Spinal cord (tissue), 10 donors: ENCODE results near the gene ZNF41. TPM values are rescaled to one million over a fixed set of nuclear protein-coding genes. Genes with fewer than 3 reads are reported as not detected.

ENCODE experiments used
- DNase-seq, 6 donors: peaks; one replicate each; pipeline versions ENCODE4 v3.0.0 to v3.0.0-alpha.2; 2013 to 2015; ENCODE audit warnings: low spot score in 6 of 6, low read depth in 4 of 6
- H3K27ac ChIP-seq: one replicate; pipeline ENCODE4 v1.5.1; 2013; ENCODE audit warnings: low read depth, low read length, control low read depth
- H3K27me3 ChIP-seq: one replicate; pipeline ENCODE4 v1.6.1; 2013; ENCODE audit warnings: low read length; ENCODE audit not compliant: control insufficient read depth, insufficient read depth
- H3K36me3 ChIP-seq: one replicate; pipeline ENCODE4 v1.6.1; 2013; ENCODE audit warnings: low read length; ENCODE audit not compliant: control insufficient read depth, insufficient read depth
- H3K4me1 ChIP-seq: one replicate; pipeline ENCODE4 v1.6.1; 2013; ENCODE audit warnings: low read length; ENCODE audit not compliant: control insufficient read depth, insufficient read depth
- H3K4me3 ChIP-seq: one replicate; pipeline ENCODE4 v1.5.1; 2013; ENCODE audit warnings: low read depth, low read length, control low read depth
- H3K9me3 ChIP-seq: one replicate; pipeline ENCODE4 v1.6.1; 2013; ENCODE audit warnings: low read length; ENCODE audit not compliant: control insufficient read depth, insufficient read depth
- WGBS: methylation state at CpG from one replicate; pipeline ENCODE4 v1.1.5; 2013; ENCODE audit warnings: missing lambda C conversion rate; ENCODE audit not compliant: insufficient coverage; 5-methylcytosine and 5-hydroxymethylcytosine counted together
- polyA plus RNA-seq, 2 donors: library from polyadenylated mRNA; unstranded; fragments of 120-200 nt; gene quantifications; one replicate each; pipeline ENCODE4 v1.2.1, GENCODE V29; 2013; ENCODE audit not compliant: insufficient read length in 2 of 2
- total RNA-seq, 2 donors: library from RNA; depleted of rRNA in 1 of 2; stranded (reverse); fragments of 120-200 nt in 1 of 2; fragments of >200 nt in 1 of 2; gene quantifications; one replicate each; pipeline versions ENCODE4 v1.2.3 to v1.2.4, GENCODE V29; 2013 to 2014
- donor health status: healthy.

ZNF41 gene
- total and polyA plus RNA-seq, 4 donors: 10.1 to 14.2 (median 11.7) TPM

DNA sequence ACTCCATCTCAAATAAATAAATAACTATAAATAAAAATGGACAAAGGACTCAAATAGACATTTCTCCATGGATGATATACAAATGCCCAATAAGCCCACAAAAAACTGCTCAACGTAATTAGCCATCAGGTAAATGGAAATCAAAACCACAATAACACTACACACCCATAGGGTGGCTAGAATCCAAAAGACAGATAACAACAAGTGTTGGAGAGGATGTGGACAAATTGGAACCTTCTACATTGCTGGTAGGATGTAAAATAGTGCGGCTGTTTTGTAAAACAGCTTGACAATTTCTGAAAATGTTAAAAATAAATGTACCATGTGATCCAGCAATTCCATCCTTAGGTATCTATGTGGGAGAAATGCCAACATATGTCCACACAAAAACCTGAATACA, 60.6 kb downstream of the ZNF41 start:
- H3K27me3 ChIP-seq: no peaks in the 10 kb centered on the region
- DNase-seq: no peak
- no CpG with 5 or more reads among the region's 2 CpGs for WGBS

DNA sequence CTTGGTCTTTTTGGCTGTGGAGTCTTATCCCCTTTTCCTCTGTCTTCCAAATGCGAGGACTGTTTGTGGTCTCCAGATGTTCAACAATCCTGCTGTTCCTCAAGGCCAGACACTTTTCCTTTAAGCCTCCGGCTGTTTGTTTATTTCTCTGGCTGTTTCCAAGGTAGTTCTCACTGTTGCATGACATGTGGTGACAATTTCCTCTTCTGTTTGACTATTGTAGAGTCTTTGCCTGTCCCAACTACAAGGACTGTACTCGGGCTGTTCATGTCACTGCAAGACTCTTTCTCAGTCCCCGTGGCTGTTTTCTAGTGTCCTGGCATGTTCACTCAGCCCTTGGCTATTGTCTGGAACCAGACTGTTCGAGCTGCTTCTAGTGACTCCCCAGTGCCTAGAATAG, 62.1 kb downstream of the ZNF41 start:
- Histone ChIP-seq H3K4me3 (no peak overlapping the region), H3K27me3 (no peaks in the 10 kb centered on the region), H3K36me3 (no peaks in the 10 kb centered on the region), H3K9me3 (no peaks in the 10 kb centered on the region), H3K4me1 (no peaks in the 10 kb centered on the region), H3K27ac (no peak overlapping the region)
- no peak for DNase-seq
- 64% methylated on average over 3 of the region's 5 CpGs for WGBS

More for the DNA sequence above, 60.6 kb downstream of the ZNF41 start:
- Histone ChIP-seq H3K4me1 (no peaks in the 10 kb centered on the region), H3K9me3 (no peaks in the 10 kb centered on the region), H3K36me3 (no peaks in the 10 kb centered on the region), H3K27ac (no peak overlapping the region), H3K4me3 (no peak overlapping the region)

DNA sequence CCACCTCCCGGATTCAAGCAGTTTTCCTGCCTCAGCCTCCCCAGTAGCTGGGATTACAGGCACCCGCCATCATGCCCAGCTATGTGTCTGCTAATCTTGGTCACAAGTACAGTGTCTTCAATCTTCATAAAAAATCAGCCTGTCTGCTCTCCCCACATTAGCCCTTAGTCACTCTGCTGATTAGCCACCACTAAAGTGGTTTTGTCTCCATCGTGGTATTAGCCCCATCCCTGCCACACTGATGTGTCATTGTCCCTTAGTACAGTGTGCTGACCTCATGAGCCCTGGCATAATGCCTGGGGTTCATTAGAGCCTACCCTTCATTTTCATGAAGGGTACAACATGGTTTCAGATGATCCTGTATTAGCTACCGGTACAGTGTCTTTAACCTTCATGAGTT, 62.8 kb downstream of the ZNF41 start:
- Histone ChIP-seq H3K27ac (no peak overlapping the region), H3K4me3 (no peak overlapping the region), H3K9me3 (no peaks in the 10 kb centered on the region), H3K27me3 (no peaks in the 10 kb centered on the region), H3K36me3 (no peaks in the 10 kb centered on the region), H3K4me1 (no peaks in the 10 kb centered on the region)
- 82% methylated on average over 4 of the region's 4 CpGs for WGBS
- no peak for DNase-seq

DNA sequence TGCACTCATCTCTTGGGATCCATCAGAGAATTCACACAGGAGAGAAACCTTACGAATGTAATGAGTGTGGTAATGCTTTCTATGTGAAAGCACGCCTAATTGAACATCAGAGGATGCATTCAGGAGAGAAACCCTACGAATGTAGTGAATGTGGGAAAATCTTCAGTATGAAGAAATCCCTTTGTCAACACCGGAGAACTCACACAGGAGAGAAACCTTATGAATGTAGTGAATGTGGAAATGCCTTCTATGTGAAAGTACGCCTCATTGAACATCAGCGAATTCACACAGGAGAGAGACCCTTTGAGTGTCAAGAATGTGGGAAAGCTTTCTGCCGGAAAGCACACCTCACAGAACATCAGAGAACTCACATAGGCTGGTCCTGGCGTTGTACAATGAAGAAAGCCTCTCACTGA, 69.8 kb downstream of the ZNF41 start:
- no peak for DNase-seq
- Histone ChIP-seq H3K9me3 (peaks cover 8% of the 10 kb centered on the region), H3K27me3 (no peaks in the 10 kb centered on the region), H3K4me1 (no peaks in the 10 kb centered on the region), H3K4me3 (no peak overlapping the region), H3K27ac (no peak overlapping the region), H3K36me3 (no peaks in the 10 kb centered on the region)
- WGBS: 79% methylated on average over 8 of the region's 8 CpGs

Other genes starting within 250 kb of the ZNF41 start
- 1 to 10 TPM; 1.5 to 4.6 TPM for gene ZNF157, start 112.6 kb downstream of the ZNF41 start, total RNA-seq
- 1 to 10 TPM; 2.6 to 3.1 TPM for gene ZNF157, start 112.6 kb downstream of the ZNF41 start, polyA plus RNA-seq
- 10 to 100 TPM; 12.7 to 33.2 TPM for gene ARAF, start 78.0 kb upstream of the ZNF41 start, total RNA-seq
- 10 to 100 TPM; 44.5 to 45.2 TPM for gene ARAF, start 78.0 kb upstream of the ZNF41 start, polyA plus RNA-seq
- 100 to 1,000 TPM in 1 of 2 donors, 10 to 100 TPM in 1; 38.1 to 198 TPM for gene TIMP1, start 99.2 kb upstream of the ZNF41 start, total RNA-seq
- 100 to 1,000 TPM in 1 of 2 donors, 10 to 100 TPM in 1; 59.4 to 112 TPM for gene TIMP1, start 99.2 kb upstream of the ZNF41 start, polyA plus RNA-seq
- gene SYN1, start 136.6 kb upstream of the ZNF41 start, total RNA-seq: 10 to 100 TPM; 10.1 to 37.2 TPM
- gene SYN1, start 136.6 kb upstream of the ZNF41 start, polyA plus RNA-seq: 100 to 1,000 TPM; 182 to 222 TPM
- gene CFP, start 146.7 kb upstream of the ZNF41 start, total RNA-seq: 1 to 10 TPM; 2.9 to 3.9 TPM
- gene CFP, start 146.7 kb upstream of the ZNF41 start, polyA plus RNA-seq: 1 to 10 TPM; 3.4 to 6.2 TPM
- gene ELK1, start 167.3 kb upstream of the ZNF41 start, total RNA-seq: 10 to 100 TPM in 1 of 2 donors, 1 to 10 TPM in 1; 9.7 to 23.1 TPM
- gene ELK1, start 167.3 kb upstream of the ZNF41 start, polyA plus RNA-seq: 10 to 100 TPM; 30.8 to 32.8 TPM
- 100 to 1,000 TPM in 1 of 2 donors, 10 to 100 TPM in 1; 55.4 to 103 TPM for gene UXT, start 176.0 kb upstream of the ZNF41 start, total RNA-seq
- 10 to 100 TPM; 66.5 to 74.6 TPM for gene UXT, start 176.0 kb upstream of the ZNF41 start, polyA plus RNA-seq